Fibroblast of the aortic adventitia (primary cell): ENCODE measurements around the gene TOMM40L. TPM values are rescaled to one million over a fixed set of nuclear protein-coding genes. Genes with fewer than 3 reads are reported as not detected.

Source experiments
- DNase-seq: peaks from one replicate; pipeline ENCODE4 v3.0.0-alpha.2; 2010; ENCODE audit warnings: low read depth
- H3K4me3 ChIP-seq: 2 replicates; pipeline ENCODE4 v1.5.1; 2011; ENCODE audit warnings: low read depth, mild to moderate bottlenecking, control low read depth, low read length, moderate library complexity
- total RNA-seq: library from RNA; depleted of rRNA; stranded (reverse); fragments of >200 nt; gene quantifications from 2 replicates; pipeline ENCODE4 v1.2.3, GENCODE V29; 2012; ENCODE audit warnings: low replicate concordance
- TF ChIP-seq, protein P1 (sequence below): IDR thresholded peaks from 2 replicates; pipeline ENCODE4 v1.5.1; 2011; ENCODE audit warnings: mild to moderate bottlenecking, low read length, control low read depth, inconsistent platforms; ENCODE audit not compliant: insufficient read depth

Gene TOMM40L
- total RNA-seq, 1 donor = 9.1 TPM

DNA sequence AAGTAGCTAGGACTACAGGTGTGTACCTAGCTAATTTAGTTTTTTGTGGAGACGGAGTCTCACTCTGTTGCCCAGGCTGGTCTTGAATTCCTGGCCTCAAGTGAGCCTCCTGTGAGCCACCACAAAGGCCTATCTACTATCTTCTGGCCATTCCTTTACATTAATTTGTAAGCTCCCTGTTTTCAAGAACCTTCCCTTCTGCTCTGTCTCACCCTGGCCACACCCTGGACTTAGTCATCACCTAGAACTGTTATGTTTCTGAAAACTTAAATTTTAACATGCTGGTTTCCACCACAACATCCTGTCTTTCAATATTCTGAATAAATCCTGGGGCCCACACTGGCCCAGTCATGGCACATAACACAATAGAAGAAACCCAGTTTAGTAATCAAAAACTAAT, 43.6 kb upstream of the TOMM40L start:
- DNase-seq = peak; percentile 57
- no peak overlapping the region for H3K4me3 ChIP-seq
- TF ChIP-seq, protein P1, sequence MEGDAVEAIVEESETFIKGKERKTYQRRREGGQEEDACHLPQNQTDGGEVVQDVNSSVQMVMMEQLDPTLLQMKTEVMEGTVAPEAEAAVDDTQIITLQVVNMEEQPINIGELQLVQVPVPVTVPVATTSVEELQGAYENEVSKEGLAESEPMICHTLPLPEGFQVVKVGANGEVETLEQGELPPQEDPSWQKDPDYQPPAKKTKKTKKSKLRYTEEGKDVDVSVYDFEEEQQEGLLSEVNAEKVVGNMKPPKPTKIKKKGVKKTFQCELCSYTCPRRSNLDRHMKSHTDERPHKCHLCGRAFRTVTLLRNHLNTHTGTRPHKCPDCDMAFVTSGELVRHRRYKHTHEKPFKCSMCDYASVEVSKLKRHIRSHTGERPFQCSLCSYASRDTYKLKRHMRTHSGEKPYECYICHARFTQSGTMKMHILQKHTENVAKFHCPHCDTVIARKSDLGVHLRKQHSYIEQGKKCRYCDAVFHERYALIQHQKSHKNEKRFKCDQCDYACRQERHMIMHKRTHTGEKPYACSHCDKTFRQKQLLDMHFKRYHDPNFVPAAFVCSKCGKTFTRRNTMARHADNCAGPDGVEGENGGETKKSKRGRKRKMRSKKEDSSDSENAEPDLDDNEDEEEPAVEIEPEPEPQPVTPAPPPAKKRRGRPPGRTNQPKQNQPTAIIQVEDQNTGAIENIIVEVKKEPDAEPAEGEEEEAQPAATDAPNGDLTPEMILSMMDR = no peak

DNA sequence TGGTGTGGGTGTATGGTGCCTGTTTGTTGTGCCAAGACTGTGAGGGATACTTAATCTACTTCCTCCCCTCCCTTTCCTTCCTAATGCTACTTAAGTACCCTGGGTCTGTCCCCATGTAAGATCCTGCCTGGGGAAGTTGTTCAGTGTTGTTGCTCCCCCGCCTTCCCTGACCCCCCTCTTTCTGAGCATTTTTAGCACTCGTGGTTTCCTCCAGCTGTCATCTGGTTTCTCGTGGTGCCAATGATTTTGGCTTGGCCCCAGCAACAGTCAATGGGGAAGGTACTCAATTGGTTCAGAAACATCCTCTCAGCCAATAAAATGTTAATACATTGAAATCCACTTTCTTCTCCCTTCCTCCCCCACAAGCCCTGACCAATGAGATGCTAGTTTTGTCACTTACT, 40.6 kb upstream of the TOMM40L start:
- DNase-seq = peak; percentile 76
- TF ChIP-seq, protein P1 = no peak

DNA sequence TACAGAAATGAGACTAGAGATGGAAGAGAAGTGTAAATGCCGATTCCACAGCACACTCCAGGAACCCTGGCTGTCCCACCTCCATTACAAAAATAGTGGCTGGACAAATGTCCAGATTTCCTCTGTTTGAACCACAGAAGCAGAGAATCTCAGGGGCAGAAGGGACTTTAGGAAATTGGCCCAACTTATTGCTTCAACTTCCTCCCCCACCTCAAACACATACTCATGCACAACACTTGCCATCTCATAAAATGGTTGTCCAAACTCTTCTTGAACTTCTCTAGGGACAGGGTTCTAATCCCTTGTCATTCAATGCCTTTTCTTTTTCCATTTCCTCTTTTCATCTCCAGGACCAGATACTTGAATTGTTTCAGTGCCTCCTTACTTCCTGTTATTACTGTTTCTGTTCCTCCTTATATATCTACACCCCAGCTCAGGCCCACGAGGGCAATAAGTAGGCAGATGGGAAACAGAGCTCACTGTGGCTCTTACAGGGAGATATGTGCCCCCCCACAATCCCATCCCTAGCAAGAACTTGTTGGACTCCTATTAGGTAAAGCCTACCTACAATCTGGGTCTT, 40.0 kb upstream of the TOMM40L start:
- H3K4me3 ChIP-seq = no peak overlapping the region

More for the DNA sequence above, 40.6 kb upstream of the TOMM40L start:
- H3K4me3 ChIP-seq = no peak overlapping the region

DNA sequence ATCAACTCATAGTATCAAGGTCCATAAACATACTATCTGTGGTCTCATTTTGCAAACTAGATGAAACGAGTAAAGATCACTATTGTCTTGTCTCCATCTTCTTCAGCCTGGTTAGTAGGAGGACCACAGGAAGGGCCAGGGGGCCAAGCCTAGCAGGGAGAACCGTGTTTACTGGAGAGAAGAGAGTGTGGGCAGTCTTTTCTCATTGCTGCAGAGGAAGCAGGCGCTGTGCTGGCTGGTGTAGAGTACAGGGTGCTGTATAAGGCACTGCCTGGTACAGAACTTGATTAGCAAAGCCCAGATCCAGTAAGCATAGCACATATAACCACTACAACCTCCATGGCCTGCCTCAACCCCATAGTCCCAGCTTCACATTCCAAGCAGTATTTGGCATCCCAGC, 38.5 kb upstream of the TOMM40L start:
- no peak overlapping the region for H3K4me3 ChIP-seq
- no peak for DNase-seq
- TF ChIP-seq, protein P1 = no peak

More for the DNA sequence above, 40.0 kb upstream of the TOMM40L start:
- TF ChIP-seq, protein P1 = no peak
- DNase-seq = no peak

DNA sequence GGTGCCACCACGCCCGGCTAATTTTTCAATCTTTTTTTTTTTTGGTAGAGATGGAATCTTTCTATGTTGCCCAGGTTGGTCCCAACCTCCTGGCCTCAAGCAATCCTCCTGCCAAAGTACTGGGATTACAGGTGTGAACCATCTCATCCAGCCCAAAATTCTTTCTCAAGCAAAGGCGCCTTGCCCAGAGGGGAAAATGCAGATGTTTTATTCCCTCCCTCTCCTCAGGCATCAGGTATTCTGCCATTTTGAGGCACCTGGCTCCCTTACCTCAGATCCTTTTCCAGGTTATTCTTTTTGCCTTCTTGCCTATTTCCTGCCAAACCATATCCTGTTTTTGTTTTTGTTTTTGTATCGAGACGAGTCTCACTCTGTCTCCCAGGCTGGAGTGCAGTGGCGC, 37.5 kb upstream of the TOMM40L start:
- DNase-seq = no peak
- TF ChIP-seq, protein P1 = no peak
- no peak overlapping the region for H3K4me3 ChIP-seq

DNA sequence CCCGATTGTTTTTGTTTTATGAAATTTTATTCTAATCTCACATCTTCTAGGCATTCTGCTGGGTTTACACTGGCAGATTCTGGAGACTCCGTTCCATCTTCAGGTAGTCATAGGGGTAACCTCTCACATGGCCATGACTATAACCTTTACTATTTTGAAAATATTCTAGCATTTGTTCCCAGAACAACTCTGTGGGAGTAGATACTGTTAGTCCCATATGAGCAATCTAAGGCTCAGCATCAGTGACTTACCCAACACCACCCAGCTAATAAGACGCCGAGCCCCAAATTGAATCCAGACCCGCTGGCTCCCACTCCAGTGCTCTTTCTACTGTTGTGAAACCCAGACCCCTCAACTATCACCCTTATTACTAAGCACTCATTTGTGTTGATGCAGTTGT, 36.8 kb upstream of the TOMM40L start:
- DNase-seq = peak; percentile 35
- TF ChIP-seq, protein P1 = no peak
- H3K4me3 ChIP-seq = no peak overlapping the region

DNA sequence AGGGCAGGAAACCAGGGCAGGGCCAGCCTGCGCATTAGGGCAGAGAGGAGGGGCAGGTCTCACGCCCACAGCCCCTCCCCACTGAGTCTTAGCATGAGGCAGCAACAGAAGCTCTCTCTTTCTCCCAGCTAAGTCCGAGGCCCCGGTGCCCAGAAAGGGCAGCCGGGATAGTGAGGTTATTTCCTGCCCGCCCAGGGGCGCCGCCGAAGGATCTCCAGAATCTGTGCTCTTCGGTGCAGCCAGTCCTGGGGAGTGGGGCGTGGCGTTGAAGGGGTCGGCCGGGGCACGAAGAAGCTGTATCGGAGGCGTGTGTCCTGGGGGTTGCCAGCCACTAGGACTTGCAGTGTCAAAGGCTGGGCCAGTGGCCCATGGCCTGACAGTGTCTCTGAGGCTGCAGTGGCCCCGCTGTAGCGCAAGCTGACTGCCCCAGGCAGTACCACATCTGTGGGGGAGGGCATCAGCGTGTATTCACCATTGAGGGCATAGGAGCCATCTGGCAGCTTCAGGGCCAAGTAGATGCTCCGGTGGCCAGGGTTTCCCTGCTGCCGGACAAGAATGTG, 34.8 kb upstream of the TOMM40L start:
- no peak overlapping the region for H3K4me3 ChIP-seq
- DNase-seq = no peak
- TF ChIP-seq, protein P1 = no peak
